Parathyroid adenoma (tissue), 2 donors: ENCODE measurements around the gene NOVA2.

Experiments
- H2AFZ ChIP-seq: fragments of 300-600 bp; sonication (generic); one replicate; pipeline ENCODE4 v1.7.0; 2017; ENCODE audit warnings: antibody characterized with exemption, mild to moderate bottlenecking
- H3K27ac ChIP-seq: fragments of 300-600 bp; sonication (generic); one replicate; pipeline ENCODE4 v1.7.0; 2017
- H3K27me3 ChIP-seq: fragments of 300-600 bp; sonication (generic); one replicate; pipeline ENCODE4 v1.7.0; 2017; ENCODE audit warnings: low read length; ENCODE audit not compliant: control insufficient read depth, insufficient read depth
- H3K36me3 ChIP-seq: fragments of 300-600 bp; sonication (generic); one replicate; pipeline ENCODE4 v1.7.0; 2017; ENCODE audit warnings: low read length; ENCODE audit not compliant: control insufficient read depth, insufficient read depth
- H3K4me1 ChIP-seq: fragments of 300-600 bp; sonication (generic); one replicate; pipeline ENCODE4 v1.7.0; 2017; ENCODE audit warnings: control low read depth
- H3K4me2 ChIP-seq: fragments of 300-600 bp; sonication (generic); one replicate; pipeline ENCODE4 v1.7.0; 2017; ENCODE audit warnings: low read length
- H3K4me3 ChIP-seq: fragments of 300-600 bp; sonication (generic); one replicate; pipeline ENCODE4 v1.7.0; 2017; ENCODE audit warnings: low read depth, low read length
- H3K79me2 ChIP-seq: fragments of 300-600 bp; sonication (generic); one replicate; pipeline ENCODE4 v1.7.0; 2017; ENCODE audit warnings: control low read depth
- H3K9ac ChIP-seq: fragments of 300-600 bp; sonication (generic); one replicate; pipeline ENCODE4 v1.7.0; 2017; ENCODE audit warnings: mild to moderate bottlenecking
- H3K9me3 ChIP-seq: fragments of 300-600 bp; sonication (generic); one replicate; pipeline ENCODE4 v1.7.0; 2017; ENCODE audit warnings: low read length; ENCODE audit not compliant: control insufficient read depth
- TF ChIP-seq, protein P1 (sequence below): fragments of 300-600 bp; sonication (generic); IDR thresholded peaks from one replicate; pipeline ENCODE4 v1.7.0; 2017; ENCODE audit warnings: antibody characterized with exemption, mild to moderate bottlenecking
- donor health status: primary hyperparathyroidism.

The NOVA2 gene

DNA sequence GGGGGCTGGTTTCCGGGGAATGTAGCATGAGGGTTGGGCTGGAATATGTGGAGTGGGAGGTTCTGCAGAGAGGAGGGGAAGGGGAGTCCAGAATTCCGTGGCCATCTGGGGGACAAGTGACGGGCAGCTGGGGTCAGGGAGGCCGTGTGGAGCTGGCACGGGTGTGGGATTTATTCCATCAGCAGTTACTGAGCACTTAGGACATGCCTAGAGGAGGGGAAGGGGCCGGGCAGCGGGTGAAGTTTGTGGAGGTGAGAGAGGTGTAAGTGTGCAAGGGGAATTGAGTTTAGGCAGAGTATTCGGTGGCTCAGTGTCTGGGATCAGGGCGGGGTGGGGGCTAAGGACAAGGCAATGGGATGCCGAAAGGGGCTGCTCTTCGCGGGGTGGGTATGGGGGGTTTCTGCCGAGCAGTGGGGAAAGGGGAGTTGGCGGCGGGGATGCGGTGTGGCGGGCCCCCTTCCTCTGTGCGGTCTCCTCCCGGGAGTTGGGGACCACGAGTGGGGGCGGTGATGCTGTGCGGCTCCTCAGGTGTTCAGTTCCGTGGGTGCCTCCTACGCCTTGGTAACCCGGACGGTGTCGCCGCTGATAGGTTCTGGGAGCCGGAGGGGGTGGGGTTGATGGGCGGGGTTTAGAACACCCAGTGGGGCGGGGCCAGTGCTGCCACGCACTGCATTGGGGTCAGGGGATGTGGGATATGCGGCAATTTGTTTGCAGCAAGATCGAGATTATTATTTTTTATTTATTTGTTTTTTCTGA, 27.0 kb upstream of the NOVA2 start:
- no peak overlapping the region for H3K27ac ChIP-seq
- no peak overlapping the region for H3K9ac ChIP-seq
- H2AFZ ChIP-seq = no peak overlapping the region
- H3K4me1 ChIP-seq = no peaks in the 10 kb centered on the region
- no peak overlapping the region for H3K4me3 ChIP-seq
- H3K79me2 ChIP-seq = peaks cover 18% of the 10 kb centered on the region
- TF ChIP-seq, protein P1, sequence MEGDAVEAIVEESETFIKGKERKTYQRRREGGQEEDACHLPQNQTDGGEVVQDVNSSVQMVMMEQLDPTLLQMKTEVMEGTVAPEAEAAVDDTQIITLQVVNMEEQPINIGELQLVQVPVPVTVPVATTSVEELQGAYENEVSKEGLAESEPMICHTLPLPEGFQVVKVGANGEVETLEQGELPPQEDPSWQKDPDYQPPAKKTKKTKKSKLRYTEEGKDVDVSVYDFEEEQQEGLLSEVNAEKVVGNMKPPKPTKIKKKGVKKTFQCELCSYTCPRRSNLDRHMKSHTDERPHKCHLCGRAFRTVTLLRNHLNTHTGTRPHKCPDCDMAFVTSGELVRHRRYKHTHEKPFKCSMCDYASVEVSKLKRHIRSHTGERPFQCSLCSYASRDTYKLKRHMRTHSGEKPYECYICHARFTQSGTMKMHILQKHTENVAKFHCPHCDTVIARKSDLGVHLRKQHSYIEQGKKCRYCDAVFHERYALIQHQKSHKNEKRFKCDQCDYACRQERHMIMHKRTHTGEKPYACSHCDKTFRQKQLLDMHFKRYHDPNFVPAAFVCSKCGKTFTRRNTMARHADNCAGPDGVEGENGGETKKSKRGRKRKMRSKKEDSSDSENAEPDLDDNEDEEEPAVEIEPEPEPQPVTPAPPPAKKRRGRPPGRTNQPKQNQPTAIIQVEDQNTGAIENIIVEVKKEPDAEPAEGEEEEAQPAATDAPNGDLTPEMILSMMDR = no peak
- no peaks in the 10 kb centered on the region for H3K36me3 ChIP-seq
- no peak overlapping the region for H3K4me2 ChIP-seq
- H3K9me3 ChIP-seq = no peaks in the 10 kb centered on the region
- H3K27me3 ChIP-seq = no peaks in the 10 kb centered on the region

DNA sequence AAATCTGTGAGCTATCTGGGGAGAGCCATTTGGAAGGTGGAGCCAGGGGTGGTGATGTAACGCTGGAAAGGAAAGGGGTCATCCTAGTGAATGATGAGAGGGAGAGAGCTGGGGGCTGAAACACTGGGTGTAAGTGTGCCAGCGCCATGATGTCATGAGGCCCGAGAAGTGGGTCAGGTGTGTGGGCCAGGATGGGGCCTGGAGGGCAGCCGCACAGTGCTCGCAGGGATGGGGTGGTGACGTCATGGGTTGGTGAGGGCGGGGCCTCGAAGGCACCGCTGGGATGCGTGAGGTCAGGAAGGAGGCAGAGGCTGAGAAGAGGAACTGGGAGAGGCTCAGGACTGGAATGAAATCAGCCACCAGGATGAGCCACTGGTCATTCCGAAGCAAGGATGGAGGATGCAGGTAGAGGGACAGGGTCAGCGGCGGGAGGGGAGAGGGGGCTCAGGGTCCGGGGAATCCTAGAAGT, 26.0 kb upstream of the NOVA2 start:
- no peak overlapping the region for H3K9ac ChIP-seq

DNA sequence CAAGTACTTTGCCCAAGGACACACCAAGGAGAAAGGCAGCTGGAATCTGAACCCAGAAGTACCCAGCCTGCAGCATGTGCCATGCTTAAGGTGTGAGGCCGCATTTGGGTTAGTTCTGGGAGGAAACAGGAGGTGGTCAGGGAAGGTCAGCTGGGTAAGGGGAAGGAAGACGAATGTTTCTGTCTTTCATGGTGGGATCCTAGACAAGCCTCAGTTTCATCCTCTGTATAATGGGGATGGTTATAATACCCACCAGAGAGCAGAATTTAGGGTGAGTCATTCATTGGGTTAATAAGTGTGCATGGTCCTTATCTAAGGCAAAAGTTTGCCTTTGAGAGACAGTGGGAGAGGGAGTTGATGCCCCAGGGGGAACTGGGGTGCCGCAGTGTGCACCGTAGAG, 25.2 kb upstream of the NOVA2 start:
- Histone ChIP-seq H3K9me3 (no peaks in the 10 kb centered on the region), H2AFZ (no peak overlapping the region), H3K4me2 (no peak overlapping the region), H3K27me3 (no peaks in the 10 kb centered on the region), H3K4me1 (no peaks in the 10 kb centered on the region), H3K79me2 (peaks cover 18% of the 10 kb centered on the region), H3K4me3 (no peak overlapping the region), H3K27ac (no peak overlapping the region), H3K36me3 (no peaks in the 10 kb centered on the region), H3K9ac (no peak overlapping the region)
- TF ChIP-seq, protein P1 = no peak

More for the DNA sequence above, 26.0 kb upstream of the NOVA2 start:
- no peaks in the 10 kb centered on the region for H3K9me3 ChIP-seq
- H3K27me3 ChIP-seq = no peaks in the 10 kb centered on the region
- no peak overlapping the region for H3K4me3 ChIP-seq
- no peaks in the 10 kb centered on the region for H3K36me3 ChIP-seq
- H3K4me2 ChIP-seq = no peak overlapping the region
- H3K27ac ChIP-seq = no peak overlapping the region
- no peaks in the 10 kb centered on the region for H3K4me1 ChIP-seq
- TF ChIP-seq, protein P1 = no peak
- H3K79me2 ChIP-seq = peaks cover 18% of the 10 kb centered on the region
- H2AFZ ChIP-seq = no peak overlapping the region

DNA sequence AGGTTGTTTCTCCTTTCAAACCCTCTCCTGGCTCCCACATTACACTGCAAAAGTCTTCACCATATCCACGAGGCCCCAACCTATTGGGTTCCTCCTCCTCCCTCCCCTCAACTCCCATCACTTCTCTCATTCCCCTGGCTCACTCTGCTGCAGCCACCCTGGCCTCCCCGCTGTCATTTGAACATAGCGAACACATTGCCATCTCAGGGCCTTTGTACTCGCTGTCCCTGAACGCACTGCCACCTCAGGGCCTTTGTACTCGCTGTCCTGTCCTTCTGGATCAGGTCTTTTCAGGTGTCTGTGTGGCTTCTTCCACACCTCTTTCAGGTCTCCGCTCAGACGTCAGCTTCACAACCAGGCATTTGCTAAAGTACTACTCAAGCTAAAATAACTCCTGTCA, 23.3 kb upstream of the NOVA2 start:
- Histone ChIP-seq H3K4me3 (no peak overlapping the region), H3K4me1 (no peaks in the 10 kb centered on the region), H3K36me3 (no peaks in the 10 kb centered on the region), H3K9me3 (no peaks in the 10 kb centered on the region), H3K27ac (no peak overlapping the region), H3K79me2 (peaks cover 18% of the 10 kb centered on the region), H3K4me2 (no peak overlapping the region), H3K27me3 (no peaks in the 10 kb centered on the region), H3K9ac (no peak overlapping the region), H2AFZ (no peak overlapping the region)
- TF ChIP-seq, protein P1 = no peak
